PC-3 (cell line): ENCODE data around the gene KIF9. TPM values are rescaled to one million over a fixed set of nuclear protein-coding genes. Genes with fewer than 3 reads are reported as not detected.

Source experiments
- ATAC-seq: fragments of 200-7000 bp; cut with Tn5 transposase; 2 replicates; pipeline ENCODE4 v1.9.1; 2020; ENCODE audit warnings: mild to moderate bottlenecking, moderate library complexity
- BruUV-seq: library from RNA; stranded (reverse); fragments of 400-500 nt; replicated peaks from 2 replicates; lab custom pipeline; 2021; lab: Mats Ljungman, UMichigan
- CTCF ChIA-PET: fragments of 300-600 bp; sonication (Branson Sonifier 250); formaldehyde crosslinking; loops from one replicate; lab custom pipeline; 2022; ENCODE audit warnings: antibody characterized with exemption; lab: Charles Lee
- POLR2A ChIA-PET: fragments of 300-600 bp; sonication (Branson Sonifier 250); formaldehyde crosslinking; loops from one replicate; lab custom pipeline; 2022; ENCODE audit warnings: antibody characterized with exemption; ENCODE audit not compliant: unreplicated experiment; lab: Charles Lee
- DNase-seq: peaks from one replicate; pipeline ENCODE4 v3.0.0-alpha.2; 2015
- H2AFZ ChIP-seq: fragments of 300-600 bp; sonication (generic); 2 replicates; pipeline ENCODE4 v1.6.0; 2016; ENCODE audit warnings: antibody characterized with exemption, low read length
- H3F3A ChIP-seq: fragments of 300-600 bp; sonication (generic); one replicate; pipeline ENCODE4 v1.6.0; 2017; ENCODE audit warnings: antibody characterized with exemption, low read length, control low read depth, mild to moderate bottlenecking; ENCODE audit not compliant: unreplicated experiment
- H3K27ac ChIP-seq: fragments of 300-600 bp; sonication (generic); 2 replicates; pipeline ENCODE4 v1.5.1; 2016; ENCODE audit warnings: mild to moderate bottlenecking, low read length
- H3K27me3 ChIP-seq: fragments of 300-600 bp; sonication (generic); 2 replicates; pipeline ENCODE4 v1.6.1; 2016; ENCODE audit warnings: low read length, mixed read lengths
- H3K36me3 ChIP-seq: fragments of 300-600 bp; sonication (generic); 2 replicates; pipeline ENCODE4 v1.6.1; 2016; ENCODE audit warnings: low read depth, mixed run types, low read length, mixed read lengths
- H3K4me1 ChIP-seq: fragments of 300-600 bp; sonication (generic); 2 replicates; pipeline ENCODE4 v1.5.1; 2016; ENCODE audit warnings: low read length; ENCODE audit not compliant: insufficient read depth
- H3K4me2 ChIP-seq: fragments of 300-600 bp; sonication (generic); 2 replicates; pipeline ENCODE4 v1.6.0; 2016; ENCODE audit warnings: low read length
- H3K4me3 ChIP-seq: fragments of 300-600 bp; sonication (generic); 2 replicates; pipeline ENCODE4 v1.5.1; 2016; ENCODE audit warnings: mild to moderate bottlenecking, low read length, mixed read lengths
- H3K79me2 ChIP-seq: fragments of 300-600 bp; sonication (generic); 2 replicates; pipeline ENCODE4 v1.6.1; 2017; ENCODE audit warnings: low read length, mixed read lengths
- H3K9ac ChIP-seq: fragments of 300-600 bp; sonication (generic); 2 replicates; pipeline ENCODE4 v1.6.0; 2016; ENCODE audit warnings: mild to moderate bottlenecking, low read length
- H3K9me2 ChIP-seq: fragments of 300-600 bp; sonication (generic); replicated peaks from 2 replicates; pipeline ENCODE4 v1.6.1; 2016; ENCODE audit warnings: mixed run types, low read length, mixed read lengths
- H3K9me3 ChIP-seq: fragments of 300-600 bp; sonication (generic); 2 replicates; pipeline ENCODE4 v1.6.1; 2016; ENCODE audit warnings: low read length, mixed read lengths
- H4K20me1 ChIP-seq: fragments of 300-600 bp; sonication (generic); 2 replicates; pipeline ENCODE4 v1.6.1; 2016; ENCODE audit warnings: low read length, mixed read lengths
- CTCF ChIP-seq: fragments of 300-600 bp; sonication (generic); conservative IDR thresholded peaks from 2 replicates; pipeline ENCODE4 v1.5.1; 2017; ENCODE audit warnings: antibody characterized with exemption, low read depth, mild to moderate bottlenecking, low read length
- EZH2 ChIP-seq: fragments of 300-600 bp; sonication (generic); IDR thresholded peaks from one replicate; pipeline ENCODE4 v1.6.1; 2017; ENCODE audit warnings: antibody characterized with exemption, mild to moderate bottlenecking, low read length; ENCODE audit not compliant: unreplicated experiment
- EZH2phosphoT487 ChIP-seq: fragments of 300-600 bp; sonication (generic); IDR thresholded peaks from 2 replicates; pipeline ENCODE4 v1.6.1; 2018; ENCODE audit warnings: mild to moderate bottlenecking, antibody characterized with exemption, low read length, borderline replicate concordance
- intact Hi-C: fragments of 100-400 bp; cut with micrococcal nuclease; formaldehyde crosslinking; loops from 2 replicates; pipeline ENCODE4 v1.9.0; 2023
- total RNA-seq: library from RNA; depleted of rRNA; stranded (reverse); fragments of >200 nt; gene quantifications from 2 replicates; pipeline ENCODE4 v1.2.3, GENCODE V29; 2014

Gene KIF9
- total RNA-seq, 1 experiment from 2014 or later = 22.7 TPM

DNA sequence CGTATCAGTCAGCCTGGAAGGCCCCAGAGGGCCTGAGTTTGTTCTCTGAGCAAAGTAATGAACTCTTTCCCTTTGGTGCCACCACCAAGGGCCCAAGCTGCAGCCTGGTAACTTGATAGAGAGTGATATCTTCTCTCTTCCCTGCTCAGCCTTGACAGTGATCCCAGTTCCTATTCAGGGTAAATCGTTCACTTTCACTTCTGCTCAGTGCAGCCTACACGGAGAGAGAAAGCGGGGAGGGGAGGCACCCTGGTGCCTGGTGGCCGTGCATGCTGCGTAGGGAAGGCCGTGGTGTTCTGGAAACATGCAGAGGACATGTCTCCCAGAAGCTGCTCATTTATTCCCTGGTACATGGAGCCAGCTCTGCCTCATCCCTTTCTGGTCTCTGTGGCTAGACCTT, 54.9 kb downstream of the KIF9 start:
- ATAC-seq = no peak
- intact Hi-C loops = no loop called here
- H3K79me2 ChIP-seq = no peaks in the 10 kb centered on the region
- TF ChIP-seq EZH2 (no peak), EZH2phosphoT487 (no peak), CTCF (no peak)
- no peak overlapping the region for H3K27ac ChIP-seq
- no TSS peak for BruUV-seq
- no peak overlapping the region for H3K9ac ChIP-seq
- no peaks in the 10 kb centered on the region for H3K9me2 ChIP-seq
- H3K9me3 ChIP-seq = no peaks in the 10 kb centered on the region
- no peaks in the 10 kb centered on the region for H3K36me3 ChIP-seq
- H2AFZ ChIP-seq = no peak overlapping the region
- H3F3A ChIP-seq = no peaks in the 10 kb centered on the region
- no peak for DNase-seq
- H4K20me1 ChIP-seq = no peaks in the 10 kb centered on the region
- ChIA-PET POLR2A (no interaction called here), CTCF (no interaction called here)
- H3K4me2 ChIP-seq = no peak overlapping the region
- no peaks in the 10 kb centered on the region for H3K27me3 ChIP-seq
- H3K4me3 ChIP-seq = no peak overlapping the region
- no peaks in the 10 kb centered on the region for H3K4me1 ChIP-seq

- Histone ChIP-seq H3K4me2 (no peak overlapping the region), H3K36me3 (no peaks in the 10 kb centered on the region), H3K79me2 (no peaks in the 10 kb centered on the region), H2AFZ (no peak overlapping the region), H3K27me3 (no peaks in the 10 kb centered on the region), H3K27ac (no peak overlapping the region), H3K4me3 (no peak overlapping the region), H3F3A (no peaks in the 10 kb centered on the region), H3K4me1 (no peaks in the 10 kb centered on the region), H3K9me3 (no peaks in the 10 kb centered on the region), H3K9ac (no peak overlapping the region), H4K20me1 (no peaks in the 10 kb centered on the region), H3K9me2 (no peaks in the 10 kb centered on the region)
- ATAC-seq (no peak), DNase-seq (no peak)
- no TSS peak for BruUV-seq
- ChIA-PET CTCF (interaction anchor here (0.6 to 0.7 kb wide), 2 partner anchors 28 to 105 kb away, joined by 8 to 13 read pairs; no protein-coding TSS in a partner anchor), POLR2A (no interaction called here)
- intact Hi-C loops = no loop called here
- no peak for TF ChIP-seq EZH2
Observed at GRCh38 chr3:47225310-47225906, 57.2 kb downstream of the KIF9 start.

GRCh38 chr3:47223755-47224154, 58.8 kb downstream of the KIF9 start:
- H3K4me2 ChIP-seq = no peak overlapping the region
- BruUV-seq = no TSS peak
- H3F3A ChIP-seq = no peaks in the 10 kb centered on the region
- no peaks in the 10 kb centered on the region for H3K36me3 ChIP-seq
- DNase-seq (no peak), ATAC-seq (no peak)
- ChIA-PET POLR2A (no interaction called here), CTCF (no interaction called here)
- H3K27me3 ChIP-seq = no peaks in the 10 kb centered on the region
- intact Hi-C loops = no loop called here
- H3K4me3 ChIP-seq = no peak overlapping the region
- no peak for TF ChIP-seq EZH2
- no peak for TF ChIP-seq CTCF
- no peak for TF ChIP-seq EZH2phosphoT487
- H3K4me1 ChIP-seq = no peaks in the 10 kb centered on the region
- H4K20me1 ChIP-seq = no peaks in the 10 kb centered on the region
- H2AFZ ChIP-seq = no peak overlapping the region
- H3K27ac ChIP-seq = no peak overlapping the region
- no peaks in the 10 kb centered on the region for H3K79me2 ChIP-seq
- H3K9me3 ChIP-seq = no peaks in the 10 kb centered on the region
- no peaks in the 10 kb centered on the region for H3K9me2 ChIP-seq
- no peak overlapping the region for H3K9ac ChIP-seq
